LNCaP clone FGC (cell line): ENCODE data around the gene RING1.
A peak's percentile ranks its signal among the peaks of the same experiment; 100 is the strongest.

Experiments used
- DNase-seq: peaks from one replicate; pipeline ENCODE4 v3.0.0-alpha.2; 2011; ENCODE audit warnings: low read depth
- H3K4me3 ChIP-seq: 2 replicates; pipeline ENCODE4 v1.5.1; 2011; ENCODE audit warnings: mild to moderate bottlenecking, low read depth, low read length, control low read depth
- TF ChIP-seq, protein P1 (sequence below): IDR thresholded peaks from 2 replicates; pipeline ENCODE4 v1.5.1; 2012; ENCODE audit warnings: mild to moderate bottlenecking; ENCODE audit not compliant: control insufficient read depth, insufficient read depth; ENCODE audit errors: extremely low read depth

Gene RING1

DNA sequence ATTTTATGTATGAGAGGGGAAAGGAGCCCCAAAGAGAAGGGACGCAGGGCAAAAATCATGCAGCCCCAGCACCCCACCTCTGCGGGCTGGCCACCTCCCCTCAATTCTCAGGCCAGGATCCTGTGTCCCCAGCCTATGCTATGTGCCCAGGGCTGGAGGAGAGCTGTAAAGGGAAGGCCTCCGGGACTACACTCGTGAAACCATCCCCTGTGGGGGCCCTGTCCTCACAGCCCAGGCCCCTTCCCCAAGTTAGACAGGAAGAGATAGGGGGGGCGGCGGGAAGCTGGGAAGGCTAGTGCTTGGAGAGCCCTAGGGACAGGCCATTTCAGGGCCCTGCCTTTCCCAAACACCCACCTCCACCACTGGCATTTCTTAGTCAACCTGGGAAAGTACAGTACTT, 14.7 kb upstream of the RING1 start:
- TF ChIP-seq, protein P1, sequence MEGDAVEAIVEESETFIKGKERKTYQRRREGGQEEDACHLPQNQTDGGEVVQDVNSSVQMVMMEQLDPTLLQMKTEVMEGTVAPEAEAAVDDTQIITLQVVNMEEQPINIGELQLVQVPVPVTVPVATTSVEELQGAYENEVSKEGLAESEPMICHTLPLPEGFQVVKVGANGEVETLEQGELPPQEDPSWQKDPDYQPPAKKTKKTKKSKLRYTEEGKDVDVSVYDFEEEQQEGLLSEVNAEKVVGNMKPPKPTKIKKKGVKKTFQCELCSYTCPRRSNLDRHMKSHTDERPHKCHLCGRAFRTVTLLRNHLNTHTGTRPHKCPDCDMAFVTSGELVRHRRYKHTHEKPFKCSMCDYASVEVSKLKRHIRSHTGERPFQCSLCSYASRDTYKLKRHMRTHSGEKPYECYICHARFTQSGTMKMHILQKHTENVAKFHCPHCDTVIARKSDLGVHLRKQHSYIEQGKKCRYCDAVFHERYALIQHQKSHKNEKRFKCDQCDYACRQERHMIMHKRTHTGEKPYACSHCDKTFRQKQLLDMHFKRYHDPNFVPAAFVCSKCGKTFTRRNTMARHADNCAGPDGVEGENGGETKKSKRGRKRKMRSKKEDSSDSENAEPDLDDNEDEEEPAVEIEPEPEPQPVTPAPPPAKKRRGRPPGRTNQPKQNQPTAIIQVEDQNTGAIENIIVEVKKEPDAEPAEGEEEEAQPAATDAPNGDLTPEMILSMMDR = no peak
- DNase-seq = no peak
- H3K4me3 ChIP-seq = no peak overlapping the region

DNA sequence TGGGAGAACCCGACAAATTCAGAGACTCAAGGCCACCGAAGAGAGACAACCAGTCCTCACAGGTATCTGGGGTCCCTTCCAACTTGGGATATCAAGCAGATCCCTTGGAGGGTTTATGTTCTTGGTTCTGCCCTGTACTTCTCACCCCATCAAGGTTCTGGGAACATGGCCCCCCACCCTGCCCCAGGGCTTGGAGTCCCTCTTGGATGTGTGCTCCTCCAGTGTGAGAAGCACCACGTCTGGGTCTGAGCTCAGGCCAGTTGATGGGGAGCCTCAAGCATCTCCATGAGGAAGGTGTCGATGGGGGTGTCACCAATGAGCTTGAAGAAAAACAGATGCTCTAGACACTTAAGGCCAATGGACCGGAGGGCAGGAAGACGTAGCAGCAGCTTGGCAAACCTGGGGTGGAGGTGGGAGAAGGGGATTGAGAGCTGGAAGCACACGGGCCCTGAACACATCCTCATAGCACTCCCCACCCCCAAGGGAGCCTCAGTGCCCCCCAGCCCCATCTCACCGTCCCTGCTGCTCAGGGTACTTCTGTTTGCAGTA, 13.8 kb upstream of the RING1 start:
- TF ChIP-seq, protein P1 = no peak
- DNase-seq = no peak
- H3K4me3 ChIP-seq = no peak overlapping the region

DNA sequence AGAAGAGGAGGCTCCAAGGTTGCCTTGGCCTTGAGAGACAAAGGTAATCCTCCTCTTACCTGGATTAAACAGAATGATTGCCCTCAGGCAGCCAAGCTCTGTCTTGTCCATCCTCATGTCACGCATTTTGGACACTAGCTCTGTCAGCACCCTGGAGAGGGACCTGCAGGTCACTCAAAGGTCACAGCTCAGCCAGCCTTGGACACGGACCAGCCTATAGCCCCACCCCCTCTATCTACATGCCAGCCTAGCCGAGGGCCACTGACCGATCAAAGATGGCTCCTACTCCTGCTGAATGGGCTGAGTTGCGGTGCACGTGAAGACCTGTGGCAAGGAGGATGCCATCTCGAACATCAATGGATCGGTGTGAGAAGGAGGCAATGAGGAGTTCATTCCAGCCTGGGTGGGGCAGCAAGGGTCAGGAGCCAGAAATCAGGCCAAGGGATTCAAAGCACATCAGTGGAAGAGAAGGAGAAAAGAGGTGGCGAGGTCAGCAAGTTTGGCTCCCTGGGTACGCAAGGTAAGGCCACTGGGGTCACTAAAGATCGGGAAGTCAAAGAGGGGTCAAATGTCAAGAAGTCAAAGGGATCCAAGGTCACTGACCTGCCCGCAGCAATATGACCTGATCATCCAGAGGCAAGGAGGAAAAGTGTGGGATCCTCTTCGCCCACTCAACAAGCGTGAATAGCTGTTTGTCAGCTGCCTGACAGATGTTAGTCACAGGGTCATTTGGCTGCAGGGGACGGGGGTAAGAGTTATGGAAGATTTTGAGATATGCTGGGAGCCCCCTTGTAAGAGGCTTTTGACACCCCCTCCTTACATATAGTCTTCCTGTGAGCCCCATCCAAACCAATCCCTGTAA, 12.8 kb upstream of the RING1 start:
- H3K4me3 ChIP-seq = no peak overlapping the region
- TF ChIP-seq, protein P1 = no peak
- DNase-seq = no peak

DNA sequence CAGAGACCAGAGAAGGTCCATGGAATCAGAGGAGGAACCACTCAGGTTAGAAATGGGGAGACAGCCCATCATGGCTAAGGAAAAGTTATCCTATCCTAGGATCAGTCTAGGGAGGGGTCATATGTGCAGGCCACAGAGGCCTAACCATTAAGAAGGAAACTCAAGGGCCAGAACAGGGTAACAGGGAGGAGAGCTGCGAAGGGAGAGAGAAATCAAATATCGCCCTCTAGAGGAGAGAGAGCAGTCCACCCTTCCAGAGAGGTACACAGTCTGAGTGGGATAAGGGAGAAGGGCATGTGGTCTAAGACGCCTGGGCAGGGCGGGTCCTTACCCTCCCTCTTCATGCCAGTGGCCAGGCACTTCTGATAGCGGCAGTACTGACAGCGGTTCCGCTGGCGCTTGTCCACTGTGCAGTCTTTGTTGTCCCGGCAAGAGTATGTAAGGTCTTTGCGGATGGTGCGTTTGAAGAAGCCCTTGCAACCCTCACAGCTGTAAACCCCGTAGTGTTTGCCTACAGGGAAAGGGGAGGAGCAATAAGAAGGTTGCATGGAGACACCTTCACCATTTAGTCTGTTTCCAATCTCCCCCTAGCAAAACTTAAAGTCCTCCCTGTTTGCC, 10.8 kb upstream of the RING1 start:
- DNase-seq = no peak
- TF ChIP-seq, protein P1 = peak; percentile 68
- no peak overlapping the region for H3K4me3 ChIP-seq

DNA sequence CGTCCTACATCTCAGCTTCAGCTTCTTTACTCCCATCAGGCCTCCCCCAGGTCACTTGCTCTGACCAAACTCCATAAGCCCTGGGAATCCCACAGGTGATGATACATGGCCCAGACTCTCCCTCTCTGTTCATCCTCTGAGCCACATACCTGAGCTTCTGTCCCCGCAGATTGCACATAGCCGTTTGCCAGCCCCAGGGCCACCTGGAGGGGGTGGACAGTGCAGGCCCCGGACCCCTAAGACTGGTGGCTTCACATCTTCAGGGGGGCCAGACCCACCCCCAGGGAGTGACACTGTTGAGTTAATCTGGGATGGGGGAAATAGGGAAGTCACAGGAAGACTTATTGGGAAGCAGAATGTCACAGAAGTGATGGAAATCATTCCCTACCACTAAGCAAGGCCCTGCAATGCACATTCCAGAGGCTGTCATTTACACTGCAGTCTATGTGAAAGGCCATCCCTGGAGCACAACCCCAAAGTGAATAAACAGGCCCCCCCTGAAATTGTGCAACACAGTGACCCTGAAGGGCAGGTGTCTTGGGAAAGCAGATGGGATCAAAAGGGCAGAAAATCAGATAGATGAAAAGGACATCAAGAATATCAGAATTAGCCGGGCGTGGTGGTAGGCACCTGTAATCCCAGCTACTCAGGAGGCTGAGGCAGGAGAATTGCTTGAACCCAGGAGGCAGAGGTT, 10.0 kb upstream of the RING1 start:
- H3K4me3 ChIP-seq = no peak overlapping the region
- DNase-seq = no peak
- TF ChIP-seq, protein P1 = no peak

DNA sequence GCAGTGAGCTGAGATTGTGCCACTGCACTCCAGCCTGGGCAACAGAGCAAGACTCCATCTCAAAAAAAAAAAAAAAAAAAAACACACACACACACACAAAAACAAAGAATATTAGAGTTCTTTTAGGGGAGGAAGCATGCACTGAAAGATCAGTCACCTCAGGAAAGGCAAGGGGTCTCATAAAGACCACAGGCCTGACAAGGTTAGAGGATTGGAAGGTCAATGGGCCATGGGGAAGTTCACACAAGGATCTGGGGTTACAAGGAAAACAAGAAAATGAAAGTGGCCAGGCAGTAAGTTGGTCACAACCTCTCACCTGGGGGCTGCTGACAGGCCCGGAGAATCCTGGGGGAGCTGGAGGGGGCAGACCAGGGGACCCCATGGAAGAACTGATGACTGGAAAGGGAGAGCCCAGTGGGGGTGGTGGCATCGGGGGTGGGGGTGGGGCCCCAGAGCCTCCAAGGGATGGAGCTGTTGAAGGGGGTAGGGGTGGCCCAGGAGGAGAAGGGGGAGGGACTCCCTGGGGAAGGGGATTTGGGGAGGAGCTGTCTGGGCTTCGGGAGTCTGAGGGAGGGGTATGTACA, 9.4 kb upstream of the RING1 start:
- no peak for DNase-seq
- TF ChIP-seq, protein P1 = no peak
- H3K4me3 ChIP-seq = peak overlapping the region; percentile 98
